Testis (tissue), 3 donors: Measurements from ENCODE around the gene GRM4. TPM values are rescaled to one million over a fixed set of nuclear protein-coding genes. Genes with fewer than 3 reads are reported as not detected.

Experiments used
- DNase-seq: peaks from one replicate; pipeline ENCODE4 v3.0.0-alpha.2; 2019
- H3K27ac ChIP-seq, 2 donors: fragments of 200-600 bp; sonication (generic); one replicate each; pipeline ENCODE4 v1.5.1; 2019
- H3K27me3 ChIP-seq: fragments of 200-600 bp; sonication (generic); one replicate; pipeline ENCODE4 v1.5.1; 2019
- H3K36me3 ChIP-seq: fragments of 200-600 bp; sonication (generic); one replicate; pipeline ENCODE4 v1.5.1; 2017; ENCODE audit warnings: low read depth; ENCODE audit errors: missing control alignments
- H3K4me1 ChIP-seq: fragments of 200-600 bp; sonication (generic); one replicate; pipeline ENCODE4 v1.5.1; 2019
- H3K4me3 ChIP-seq, 2 donors: fragments of 200-600 bp; sonication (generic); one replicate each; pipeline ENCODE4 v1.5.1; 2017 to 2019
- H3K9me3 ChIP-seq: fragments of 200-600 bp; sonication (generic); one replicate; pipeline ENCODE4 v1.5.1; 2017
- CTCF ChIP-seq, 3 experiments: fragments of 450-650 bp in 2 of 3; fragments of 200-600 bp in 1 of 3; sonication (generic) in 1 of 3; IDR thresholded peaks; one replicate each; pipeline ENCODE4 v1.5.1; 2016 to 2019; ENCODE audit warnings: antibody characterized with exemption in 3 of 3, mild to moderate bottlenecking in 2 of 3, moderate library complexity in 1 of 3
- POLR2A ChIP-seq: fragments of 450-650 bp; IDR thresholded peaks from one replicate; pipeline ENCODE4 v1.6.1; 2017; ENCODE audit warnings: antibody characterized with exemption, mild to moderate bottlenecking, moderate library complexity
- WGBS, 2 donors: methylation state at CpG; one replicate each; pipeline ENCODE4 v1.1.5; 2018; 5-methylcytosine and 5-hydroxymethylcytosine counted together
- intact Hi-C: fragments of 100-400 bp; cut with DNase I; formaldehyde crosslinking; loops from one replicate; pipeline ENCODE4 v1.15.1; 2023; ENCODE audit warnings: low total_unique reads
- polyA plus RNA-seq: library from polyadenylated mRNA; stranded (reverse); fragments of 350-450 nt; fragmentation: Illumina TruSeq; extraction: RNeasy Lipid Tissue Mini Kit (QIAGEN cat#74804); gene quantifications from one replicate; pipeline ENCODE4 v1.2.3, GENCODE V29; 2014; ENCODE audit warnings: low read depth, low replicate concordance; ENCODE audit not compliant: insufficient read depth
- total RNA-seq, 2 donors: library from RNA; depleted of rRNA; stranded (reverse); fragments of >200 nt; gene quantifications; one replicate each; pipeline ENCODE4 v1.2.3, GENCODE V29; 2016

GRM4 gene
- total and polyA plus RNA-seq, 3 donors from 2014 or later: 1.6 to 3.5 (median 3.5) TPM

GRCh38 chr6:33997265-33997664, 148.6 kb downstream of the GRM4 start:
- H3K9me3 ChIP-seq: no peaks in the 10 kb centered on the region
- 93 to 100% methylated on average over 1 of the region's 1 CpG for WGBS, 2 donors
- no peak overlapping the region for H3K4me3 ChIP-seq
- intact Hi-C loops: no loop called here
- H3K27me3 ChIP-seq: no peaks in the 10 kb centered on the region
- H3K36me3 ChIP-seq: no peaks in the 10 kb centered on the region
- no peak for DNase-seq
- no peak overlapping the region for H3K27ac ChIP-seq
- TF ChIP-seq CTCF (IDR thresholded peaks at IDR 0.05) (no peak), POLR2A (no peak)
- H3K4me1 ChIP-seq: no peaks in the 10 kb centered on the region

GRCh38 chr6:33996120-33996475, 149.8 kb downstream of the GRM4 start:
- DNase-seq: no peak
- no peaks in the 10 kb centered on the region for H3K36me3 ChIP-seq
- H3K27me3 ChIP-seq: no peaks in the 10 kb centered on the region
- no peak overlapping the region for H3K4me3 ChIP-seq
- intact Hi-C loops: no loop called here
- no peak for TF ChIP-seq POLR2A
- TF ChIP-seq CTCF (IDR thresholded peaks at IDR 0.05): no peak
- H3K27ac ChIP-seq: no peak overlapping the region
- H3K9me3 ChIP-seq: no peaks in the 10 kb centered on the region
- no peaks in the 10 kb centered on the region for H3K4me1 ChIP-seq
- 66 to 72% methylated on average over 5 of the region's 5 CpGs for WGBS, 2 donors

GRCh38 chr6:33995309-33996119, 150.4 kb downstream of the GRM4 start:
- Histone ChIP-seq H3K36me3 (no peaks in the 10 kb centered on the region), H3K9me3 (no peaks in the 10 kb centered on the region), H3K4me3 (no peak overlapping the region), H3K27me3 (no peaks in the 10 kb centered on the region), H3K27ac (no peak overlapping the region), H3K4me1 (no peaks in the 10 kb centered on the region)
- no peak for DNase-seq
- WGBS, 2 donors: 63 to 67% methylated on average over 9 of the region's 9 CpGs
- intact Hi-C loops: no loop called here
- TF ChIP-seq CTCF (IDR thresholded peaks at IDR 0.05): no peak
- TF ChIP-seq POLR2A: no peak

GRCh38 chr6:33994472-33995308, 151.2 kb downstream of the GRM4 start:
- 77 to 86% methylated on average over 12 of the region's 12 CpGs for WGBS, 2 donors
- H3K27me3 ChIP-seq: no peaks in the 10 kb centered on the region
- TF ChIP-seq POLR2A (no peak), CTCF (IDR thresholded peaks at IDR 0.05) (no peak)
- no peak for DNase-seq
- intact Hi-C loops: no loop called here
- no peaks in the 10 kb centered on the region for H3K9me3 ChIP-seq
- no peak overlapping the region for H3K27ac ChIP-seq
- H3K4me3 ChIP-seq: no peak overlapping the region
- no peaks in the 10 kb centered on the region for H3K36me3 ChIP-seq
- no peaks in the 10 kb centered on the region for H3K4me1 ChIP-seq
